Measurements from ENCODE around the gene A1CF.
"Not testable (repeated sequence)": the region's sequence is repeated elsewhere in the genome, so short reads cannot be mapped to it uniquely, and the experiment has no call there.

A1CF gene

DNA sequence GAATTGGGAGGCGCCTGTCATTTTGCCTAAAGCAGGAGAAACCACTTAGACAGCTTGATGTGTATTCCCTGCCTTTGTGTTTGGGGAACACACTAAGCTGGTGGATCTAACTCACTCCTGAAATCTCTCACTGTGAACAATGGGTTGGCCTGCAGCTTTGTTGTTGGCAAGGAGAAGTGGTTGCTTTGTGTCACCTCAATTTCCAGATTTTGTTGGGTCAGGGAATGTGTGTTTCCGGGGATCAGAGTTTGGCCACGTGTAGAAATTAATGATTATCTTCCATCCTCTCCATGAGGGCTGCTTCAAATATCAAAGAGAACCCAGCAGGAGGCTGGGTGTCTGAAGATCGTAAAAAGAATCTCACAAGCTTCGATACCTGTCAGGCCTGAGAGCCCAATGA lies 27.8 kb downstream of the A1CF start:
- no peak for DNase-seq

DNA sequence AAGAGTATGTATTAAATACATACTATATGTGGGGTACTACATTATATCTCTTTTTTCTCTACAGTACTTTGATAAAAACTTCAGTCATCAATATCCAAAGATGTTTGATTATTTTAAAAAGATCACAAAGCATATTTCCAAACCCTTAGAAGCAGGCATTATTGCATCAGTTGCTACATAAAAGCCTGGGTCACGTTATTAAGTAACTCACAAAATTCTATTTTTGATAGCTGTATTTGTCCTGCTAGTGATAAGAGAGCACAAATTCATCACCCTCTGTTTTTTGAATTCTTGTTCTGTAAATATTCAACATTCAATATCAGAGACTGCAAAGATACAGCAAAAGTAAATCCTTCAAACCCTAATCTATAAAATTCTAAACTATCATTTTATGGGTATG lies 30.0 kb downstream of the A1CF start:
- no peak for DNase-seq

DNA sequence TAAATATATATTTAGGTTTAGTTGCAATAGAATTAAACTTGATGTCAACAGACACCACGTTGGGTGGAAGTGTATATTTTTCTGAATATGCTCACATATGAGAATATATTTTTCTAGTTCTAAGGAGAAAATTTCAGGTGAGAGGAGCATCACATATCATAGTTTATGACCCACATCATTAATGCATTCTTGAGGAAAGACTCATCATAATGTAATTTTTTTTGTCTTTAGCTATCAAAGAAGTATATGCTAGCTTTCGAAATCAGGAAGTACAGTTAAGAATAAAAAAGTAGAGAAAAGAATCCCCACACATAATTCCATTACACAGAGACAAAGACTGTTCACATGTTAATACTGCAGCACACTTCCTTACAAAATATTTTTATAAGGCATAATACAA lies 30.4 kb downstream of the A1CF start:
- DNase-seq = no peak

DNA sequence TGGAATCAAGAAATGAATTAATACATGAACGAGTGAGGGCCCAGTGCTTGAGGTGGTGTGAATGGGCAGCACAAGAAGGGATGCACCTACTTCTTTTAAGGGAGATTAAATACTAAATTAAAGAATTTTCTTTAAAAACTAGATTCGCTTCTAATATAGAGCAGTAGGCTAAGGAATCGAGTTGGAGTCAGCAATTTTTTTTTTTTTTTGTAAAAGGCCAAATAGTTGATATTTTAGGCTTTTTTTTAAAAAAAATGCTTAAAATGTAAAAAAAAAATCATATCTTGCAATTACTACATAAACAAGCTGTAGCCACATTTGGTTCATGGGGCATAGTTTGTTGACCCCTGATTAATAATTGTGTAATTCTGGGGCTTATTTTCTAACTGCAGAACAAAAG lies 31.9 kb downstream of the A1CF start:
- no peak for DNase-seq

DNA sequence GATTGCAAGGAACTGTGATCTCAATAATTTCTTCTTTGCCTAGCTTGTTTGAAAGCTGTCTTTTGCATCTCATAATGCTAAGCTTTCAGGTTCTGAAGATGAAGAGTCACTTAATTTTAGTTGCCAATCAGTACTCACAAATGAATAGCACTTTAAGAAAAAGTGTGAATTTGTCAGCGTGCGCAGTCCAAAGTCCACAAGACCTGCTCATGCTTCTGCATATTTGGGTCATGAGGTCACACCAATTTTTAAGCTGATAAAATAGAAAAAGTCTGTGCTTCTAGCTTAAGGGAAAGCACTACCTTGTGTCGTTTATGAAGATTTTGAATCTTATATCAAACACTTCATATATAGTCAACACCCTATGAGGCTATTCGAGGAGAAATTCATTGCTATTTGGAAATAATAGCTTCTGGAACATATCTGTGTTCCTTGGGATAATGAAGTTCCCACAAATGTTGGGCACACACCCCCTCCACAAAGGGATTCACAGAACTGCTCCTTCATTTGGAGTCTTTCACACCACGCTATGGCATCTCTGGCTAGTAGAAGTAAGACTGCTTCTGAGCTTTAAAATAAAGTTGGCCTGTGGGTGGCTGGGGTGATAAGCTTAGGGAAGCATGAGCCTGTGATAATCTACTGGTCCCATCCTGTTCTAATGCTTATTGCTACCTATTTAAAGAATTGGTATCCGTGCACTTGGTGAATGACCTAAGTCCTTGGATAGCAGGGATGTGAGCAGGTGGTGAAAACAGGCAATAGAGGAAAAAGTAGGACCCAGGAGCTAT lies 33.3 kb downstream of the A1CF start:
- no peak for DNase-seq

DNA sequence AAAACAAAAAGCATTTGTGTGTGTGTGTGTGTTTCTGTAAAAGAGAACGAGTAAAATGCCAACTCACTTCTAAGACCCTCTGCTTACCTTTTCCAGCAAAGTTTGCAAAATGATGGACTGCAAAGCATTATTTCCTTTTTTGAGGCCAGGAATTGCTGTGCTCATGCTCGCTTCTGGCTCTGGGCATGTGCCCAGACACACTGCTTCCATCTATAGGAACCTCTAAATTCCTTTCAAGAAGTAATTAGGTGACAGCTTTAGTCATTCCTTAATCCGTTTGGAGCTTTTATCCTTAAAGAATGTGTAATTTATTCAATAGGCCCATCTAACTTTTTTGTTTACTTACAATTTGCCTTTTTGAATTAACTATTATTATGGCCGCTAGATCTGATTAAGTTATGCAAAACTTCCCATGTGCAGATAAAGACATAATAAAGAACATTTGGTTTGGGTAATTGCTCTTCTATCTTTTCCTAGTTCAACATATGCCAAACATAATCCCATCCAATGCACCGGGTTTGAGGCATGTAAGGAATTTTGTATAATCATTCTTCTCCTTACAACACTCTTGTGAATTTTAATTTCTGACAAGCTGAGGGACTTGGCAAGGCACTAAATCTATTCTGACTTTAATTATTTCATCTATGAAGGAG lies 34.7 kb downstream of the A1CF start:
- DNase-seq = no peak

DNA sequence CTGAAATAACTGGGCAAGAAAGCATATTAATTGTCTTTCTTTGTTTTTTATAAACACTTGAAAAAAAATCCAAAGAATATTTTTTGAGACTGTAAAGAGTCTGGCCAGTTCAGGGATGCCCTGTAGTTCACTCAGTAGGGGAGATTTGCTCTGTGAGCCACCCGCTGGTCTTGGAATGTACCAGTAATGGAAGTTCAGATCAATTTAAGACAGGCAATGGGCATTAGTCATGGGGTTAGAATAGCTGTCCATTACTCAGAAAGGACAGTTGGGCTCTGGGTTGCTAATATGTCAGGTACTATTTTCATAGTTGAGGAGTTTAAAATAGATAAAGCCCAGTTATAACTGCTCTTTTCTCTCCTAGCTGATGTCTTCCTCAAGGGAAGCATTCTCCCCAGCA lies 38.7 kb downstream of the A1CF start:
- no peak for DNase-seq

DNA sequence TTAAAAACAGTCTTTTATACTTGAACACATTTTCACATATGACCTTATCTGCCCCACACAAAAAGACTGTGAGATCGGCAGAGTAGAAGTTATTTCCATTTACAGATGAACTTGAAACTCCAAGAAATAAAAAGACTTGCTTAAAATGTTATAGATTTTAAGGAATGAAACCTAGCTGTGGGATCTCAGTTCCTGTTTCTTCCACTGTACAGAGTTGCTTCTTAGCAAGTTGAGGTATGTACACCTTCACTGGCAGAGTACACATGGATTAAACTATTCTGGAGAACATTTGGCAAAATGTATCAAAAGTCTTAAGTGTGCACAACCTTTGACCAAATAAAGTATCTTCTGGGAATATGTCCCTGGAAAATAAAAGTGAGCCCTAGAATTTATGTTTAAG lies 48.3 kb downstream of the A1CF start:
- no peak for DNase-seq

DNA sequence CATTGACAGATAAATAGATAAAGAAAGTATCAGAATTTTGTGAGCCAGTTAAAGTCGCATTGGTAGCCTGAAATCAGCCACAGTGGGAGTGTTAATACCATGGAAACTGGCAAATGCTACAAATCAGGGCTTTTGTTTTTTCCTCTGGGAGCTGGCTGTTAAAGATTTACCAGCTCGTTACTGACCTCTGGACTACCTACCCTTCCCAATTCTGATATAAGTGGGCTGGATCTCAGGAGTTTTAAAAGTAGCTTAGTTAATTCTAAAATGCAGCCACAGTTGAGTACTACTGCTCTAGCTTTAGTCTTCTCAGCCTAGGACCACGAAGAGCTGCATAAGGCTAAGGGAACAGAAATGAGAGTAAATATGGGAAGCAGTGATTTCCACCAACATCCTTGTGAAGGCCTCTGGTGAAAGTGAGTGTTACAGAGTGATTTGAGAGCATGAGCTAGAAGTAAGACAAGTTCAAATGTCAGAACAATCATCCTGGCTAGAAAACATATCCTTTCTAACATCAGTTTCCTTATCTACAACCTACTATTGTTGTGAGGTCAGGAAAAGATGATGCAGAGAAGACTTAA lies 53.2 kb downstream of the A1CF start:
- DNase-seq = no peak

DNA sequence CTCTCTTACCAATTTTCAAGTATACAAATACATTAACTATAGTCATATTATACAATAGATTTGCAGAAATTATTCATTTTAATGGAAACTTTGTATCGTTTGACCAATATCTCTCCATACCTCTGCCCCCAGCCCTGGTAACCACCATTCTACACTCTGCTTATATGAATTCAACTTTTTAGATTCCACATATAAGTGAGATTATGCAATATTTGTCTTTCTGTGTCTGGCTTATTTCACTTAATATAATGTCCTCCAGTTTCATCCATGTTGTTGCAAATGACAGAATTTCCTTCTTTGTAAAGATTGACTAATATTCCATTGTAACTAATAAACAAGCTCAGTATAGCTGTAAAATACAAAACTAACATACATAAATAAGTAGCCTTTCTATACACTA lies 55.4 kb downstream of the A1CF start:
- no peak for DNase-seq

DNA sequence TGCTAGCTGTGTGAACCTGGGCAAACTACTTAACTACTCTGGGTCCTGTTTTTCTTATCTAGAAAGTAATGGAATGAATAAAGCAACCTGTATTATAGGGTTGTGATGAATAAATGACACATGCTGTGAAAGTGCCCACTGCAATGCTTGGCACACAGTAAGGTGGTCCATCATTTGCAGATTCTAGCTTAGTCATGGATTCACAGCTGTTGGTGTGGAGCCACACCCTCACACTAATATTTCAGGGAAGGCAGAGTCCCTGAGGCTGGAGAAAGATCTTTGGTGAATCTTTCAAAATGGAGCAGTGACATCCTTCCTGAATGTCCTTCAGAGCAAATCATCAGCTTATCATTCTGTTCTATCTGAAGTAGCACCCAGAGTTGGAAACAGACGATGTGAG lies 60.6 kb downstream of the A1CF start:
- no peak for DNase-seq

DNA sequence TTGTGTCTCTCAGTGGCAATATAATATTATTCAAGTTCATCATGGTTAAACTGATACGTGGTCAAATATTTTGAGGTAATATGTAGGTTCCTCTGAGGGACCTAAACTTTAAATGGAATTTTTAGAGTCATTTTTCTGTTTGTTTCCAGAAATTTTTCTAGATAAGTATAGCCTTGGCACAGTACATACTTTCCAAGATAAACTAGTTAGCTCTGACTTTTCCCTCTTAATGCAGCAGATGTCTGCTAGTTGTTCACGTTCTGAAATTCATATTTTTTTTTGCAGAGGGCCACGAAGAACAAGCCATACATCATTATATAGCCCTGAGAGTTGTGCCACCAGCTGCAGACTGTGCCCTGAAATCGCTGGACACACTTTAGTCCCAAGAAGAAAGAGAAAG lies 61.6 kb downstream of the A1CF start:
- DNase-seq = no peak

DNA sequence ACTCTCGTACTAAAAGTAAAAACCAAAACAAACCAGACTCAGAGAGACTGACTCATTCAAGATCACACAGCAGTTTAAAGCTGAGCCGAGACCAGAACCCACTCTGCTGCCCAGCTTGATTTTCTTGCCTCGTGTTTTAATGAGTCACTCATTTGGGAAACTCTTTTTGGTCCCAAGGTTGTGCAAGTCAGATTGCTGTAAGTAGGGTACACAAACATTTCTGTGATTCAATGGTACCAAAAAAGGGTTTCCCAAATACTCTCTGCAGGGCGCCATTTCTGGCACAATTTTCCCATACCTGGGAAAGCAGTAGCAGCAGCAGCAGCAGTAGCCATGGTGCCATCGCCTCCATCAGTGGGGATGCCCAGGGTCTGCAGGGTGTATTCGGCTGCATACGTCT lies 75.8 kb downstream of the A1CF start:
- DNase-seq = no peak

DNA sequence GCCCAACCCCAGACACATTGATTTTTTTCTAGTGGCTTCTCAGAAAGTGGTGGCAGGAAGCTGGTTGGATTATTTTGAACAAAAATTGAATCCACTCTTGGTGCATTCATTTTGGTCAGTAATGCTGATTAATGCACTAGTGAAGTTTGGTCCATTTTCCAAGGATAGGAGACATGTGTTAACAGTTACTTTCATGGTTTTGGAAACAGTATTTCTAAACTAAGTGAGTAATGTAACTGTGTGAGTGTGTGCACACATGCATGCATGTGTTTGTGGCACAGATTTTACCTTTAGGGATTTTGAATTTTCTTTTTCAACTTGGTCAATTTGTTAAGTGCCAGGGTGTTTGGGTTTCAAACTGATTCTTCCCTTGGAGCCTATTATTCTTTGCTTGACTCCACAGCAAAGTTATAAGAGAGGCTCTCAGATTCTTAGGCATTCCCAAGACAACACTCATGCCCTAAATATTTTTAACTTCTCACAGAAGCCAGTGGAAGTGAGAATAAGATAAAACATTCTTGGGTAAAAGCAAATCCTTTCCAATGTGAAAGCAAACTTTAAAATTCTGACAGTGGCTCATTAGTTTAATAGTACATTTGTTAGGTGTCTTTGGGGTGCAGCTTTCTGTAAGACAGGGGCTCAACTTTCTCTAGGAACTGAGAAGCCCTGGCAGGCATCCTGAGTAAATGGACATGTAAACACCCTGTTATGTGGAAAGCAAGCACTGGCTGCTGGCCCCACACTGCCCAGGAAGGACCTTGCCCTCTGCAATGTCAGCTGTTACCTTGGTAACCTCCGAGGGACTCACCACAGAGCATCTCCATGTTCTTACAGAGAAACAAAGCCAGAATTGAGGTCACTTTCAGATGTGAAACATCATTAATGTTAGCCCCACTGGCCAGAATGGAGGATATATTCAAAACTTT lies 77.3 kb downstream of the A1CF start:
- DNase-seq = no peak

DNA sequence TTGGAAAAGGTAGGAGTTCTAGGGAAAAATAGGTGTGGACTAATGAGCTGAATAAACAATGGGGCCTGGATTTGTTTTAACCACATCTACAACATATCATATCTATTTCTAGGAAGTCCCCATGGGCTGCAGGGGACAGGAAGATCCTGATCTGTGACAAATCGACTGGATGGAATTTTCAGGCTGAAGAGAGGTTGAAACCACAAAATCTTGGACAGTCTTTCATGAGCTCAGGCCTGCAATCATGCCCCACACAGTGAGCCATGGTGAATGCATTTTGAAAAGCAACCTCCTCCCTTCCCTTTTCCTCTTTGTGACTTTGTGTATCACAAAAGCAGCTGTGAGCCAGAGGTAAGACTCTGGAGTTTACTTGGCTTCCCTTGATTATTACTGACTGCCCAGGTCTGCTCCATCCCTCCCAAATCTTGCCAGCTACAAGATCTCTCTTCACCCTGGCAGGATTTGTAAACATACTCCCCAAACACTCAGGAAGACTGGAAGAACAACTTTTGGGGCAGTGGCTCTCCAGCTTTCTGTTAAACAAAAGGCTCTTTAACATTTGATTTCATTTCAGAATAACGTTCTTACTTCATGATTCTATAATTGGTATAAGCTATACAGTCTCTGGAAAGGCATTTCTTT lies 79.3 kb downstream of the A1CF start:
- no peak for DNase-seq

DNA sequence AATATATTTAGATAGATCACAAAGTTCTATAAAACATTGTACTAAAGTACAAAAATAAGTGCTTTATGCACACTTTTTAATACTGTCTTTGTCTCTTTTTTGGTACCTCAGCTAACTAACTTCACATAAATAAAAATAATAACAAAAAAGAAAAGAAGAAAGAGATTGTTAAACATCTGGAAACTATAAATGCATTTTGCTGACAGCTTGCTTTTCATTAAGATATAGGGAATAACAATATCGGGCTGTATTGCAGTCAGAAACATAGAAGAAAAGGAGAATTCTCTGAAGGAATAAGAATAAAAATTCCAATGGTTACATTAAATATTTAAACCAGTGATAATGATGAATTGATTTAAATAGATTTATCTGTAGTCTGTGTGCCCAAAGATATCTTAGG lies 85.8 kb downstream of the A1CF start:
- DNase-seq = no peak

DNA sequence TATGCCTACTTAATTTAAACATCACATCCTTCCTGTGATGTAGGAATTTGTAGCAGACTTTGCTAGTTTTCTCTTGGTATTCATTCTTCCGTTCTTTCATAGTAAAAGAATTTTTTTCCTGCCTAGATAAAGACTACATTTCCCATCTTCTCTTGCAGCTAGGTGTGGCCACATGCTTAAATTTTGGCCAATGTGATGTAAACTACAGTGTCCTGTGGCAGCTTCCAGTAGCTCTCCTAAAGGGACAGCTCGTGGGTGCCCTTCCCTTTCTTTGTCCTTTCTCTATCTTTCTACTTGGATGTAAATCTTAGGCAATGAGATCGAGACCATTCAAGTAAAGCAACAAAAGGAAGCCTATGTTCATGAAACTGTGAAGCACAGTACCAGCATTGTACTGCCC lies 87.1 kb downstream of the A1CF start:
- DNase-seq = no peak

DNA sequence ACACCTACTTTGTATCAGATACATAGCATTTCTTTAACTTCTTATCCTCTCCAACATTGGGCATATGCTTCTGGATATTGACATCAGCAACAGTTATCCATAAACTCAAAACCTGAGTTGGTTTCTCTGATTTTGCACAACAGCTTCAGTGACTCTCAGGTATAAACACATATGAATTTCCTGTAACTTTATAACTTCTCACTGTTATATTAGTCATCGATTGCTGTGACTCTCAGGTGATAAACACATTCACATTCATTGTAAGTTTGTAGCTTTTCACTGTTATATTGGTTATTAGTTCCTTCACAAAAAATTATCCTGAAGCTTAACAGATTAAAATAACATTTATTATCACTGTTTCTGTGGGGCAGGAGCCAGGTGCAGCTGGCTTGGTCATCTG lies 88.7 kb downstream of the A1CF start:
- DNase-seq = no peak

DNA sequence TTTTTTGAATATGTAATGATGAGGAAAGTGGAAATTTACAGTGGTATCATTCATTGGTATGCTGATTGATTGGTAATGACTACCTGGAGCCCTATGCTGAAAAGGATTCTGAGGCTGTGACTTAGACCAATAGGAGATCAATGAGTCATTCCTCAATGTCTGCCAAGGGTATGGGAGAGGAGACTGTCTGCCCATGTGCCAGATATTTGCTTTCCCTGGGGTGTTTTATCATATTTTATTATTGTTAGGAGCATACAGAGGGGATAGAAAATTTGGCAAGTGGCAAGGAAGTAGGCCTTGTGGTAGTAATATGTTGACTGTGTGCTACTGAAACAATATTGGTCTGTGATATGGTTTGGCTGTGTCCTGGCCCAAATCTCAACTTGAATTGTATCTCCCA lies 90.9 kb downstream of the A1CF start:
- no peak for DNase-seq

DNA sequence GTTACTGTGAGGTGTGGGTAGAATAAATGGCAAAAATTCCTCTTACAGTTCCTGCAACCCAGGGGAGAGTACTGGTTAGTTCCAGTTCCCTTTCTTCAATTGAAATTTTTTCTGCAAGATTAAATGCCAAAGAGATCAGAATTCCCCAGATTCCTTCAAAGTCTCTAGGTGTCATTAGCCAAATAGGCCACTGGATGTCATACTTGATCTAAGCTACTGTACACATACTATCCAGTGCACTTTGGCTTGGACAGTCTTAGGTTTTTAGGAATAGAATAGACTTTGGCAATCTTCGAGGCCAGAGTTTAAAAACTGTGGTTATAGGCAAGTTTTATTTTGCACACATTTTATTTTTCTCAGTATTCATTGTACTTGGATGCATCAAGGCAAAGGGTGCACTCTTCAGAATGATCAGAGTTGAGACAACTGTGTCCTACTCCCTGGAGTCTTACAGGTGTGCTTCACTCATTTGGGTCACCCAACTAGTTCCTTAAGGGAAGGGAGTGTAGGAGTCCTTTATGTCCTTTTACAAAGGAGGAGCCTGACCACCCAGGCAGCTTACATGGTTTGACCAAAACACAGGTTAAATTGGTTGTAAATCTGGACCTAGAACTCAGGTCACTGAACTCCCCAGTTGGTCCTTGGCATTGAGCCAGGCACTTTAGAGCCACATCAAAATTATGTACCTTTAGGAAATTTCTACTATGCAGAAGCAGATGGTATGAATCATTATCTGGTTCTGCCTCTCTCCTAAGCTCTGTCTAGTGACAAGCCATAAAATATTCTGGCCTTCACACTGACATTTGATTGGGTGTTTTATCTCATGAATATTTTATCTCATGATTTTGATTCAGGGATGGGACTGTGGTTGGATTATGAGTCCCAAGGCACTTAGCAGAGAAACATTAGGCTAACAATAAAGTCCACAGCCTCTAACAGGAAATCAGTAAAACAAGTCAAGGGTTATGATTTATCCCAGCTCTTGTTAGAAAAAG lies 96.2 kb downstream of the A1CF start:
- no peak for DNase-seq

DNA sequence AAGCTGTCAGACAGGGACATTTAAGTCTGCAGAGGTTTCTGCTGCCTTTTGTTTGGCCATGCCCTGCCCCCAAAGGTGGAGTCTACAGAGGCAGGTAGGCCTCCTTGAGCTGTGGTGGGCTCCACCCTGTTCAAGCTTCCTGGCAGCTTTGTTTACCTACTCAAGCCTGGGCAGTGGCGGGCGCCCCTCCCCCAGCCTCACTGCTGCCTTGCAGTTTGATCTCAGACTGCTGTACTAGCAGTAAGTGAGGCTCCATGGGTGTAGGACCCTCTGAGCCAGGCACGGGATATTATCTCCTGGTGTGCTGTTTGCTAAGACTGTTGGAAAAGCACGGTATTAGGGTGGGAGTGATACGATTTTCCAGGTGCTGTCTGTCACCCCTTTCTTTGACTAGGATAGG lies 97.5 kb downstream of the A1CF start:
- DNase-seq = not testable (repeated sequence)

DNA sequence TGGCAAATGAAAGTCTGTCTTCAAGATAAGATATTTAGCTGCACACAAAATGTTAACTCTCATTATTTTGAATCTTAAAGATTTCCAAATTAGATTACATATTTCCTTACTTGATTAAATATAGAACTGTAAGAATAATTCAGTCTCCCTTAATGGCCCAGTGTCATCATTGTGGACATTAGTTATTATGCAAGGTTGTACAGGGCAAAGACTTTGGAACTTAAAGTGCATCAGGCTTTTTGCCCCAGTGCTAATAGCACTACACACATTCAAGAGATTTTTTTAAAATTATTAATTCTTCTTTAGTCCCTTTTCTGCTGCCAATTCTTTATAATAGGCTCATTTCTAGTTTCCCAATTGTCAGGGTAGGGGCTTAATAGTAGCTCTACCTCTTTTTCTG lies 103.4 kb downstream of the A1CF start:
- not testable (repeated sequence) for DNase-seq
